ENCODE measurements around the gene TTC27.
"Not testable (repeated sequence)": the region's sequence is repeated elsewhere in the genome, so short reads cannot be mapped to it uniquely, and the experiment has no call there.

The TTC27 gene

GRCh38 chr2:32807662-32808061, 179.8 kb downstream of the TTC27 start:
- no peak for DNase-seq (ENCODE audit: low read depth)

GRCh38 chr2:32810909-32811495, 183.2 kb downstream of the TTC27 start:
- no peak for DNase-seq (ENCODE audit: low read depth)

- DNase-seq (ENCODE audit: low read depth) = no peak
Observed at GRCh38 chr2:32811696-32812095, 183.8 kb downstream of the TTC27 start.

GRCh38 chr2:32812316-32812715, 184.5 kb downstream of the TTC27 start:
- no peak for DNase-seq (ENCODE audit: low read depth)

- no peak for DNase-seq (ENCODE audit: low read depth)
Observed at GRCh38 chr2:32820088-32820487, 192.2 kb downstream of the TTC27 start.

- DNase-seq (ENCODE audit: low read depth) = no peak
Observed at GRCh38 chr2:32820701-32821100, 192.9 kb downstream of the TTC27 start.

GRCh38 chr2:32824070-32824809, 196.4 kb downstream of the TTC27 start:
- no peak for DNase-seq (ENCODE audit: low read depth)

GRCh38 chr2:32825291-32825712, 197.5 kb downstream of the TTC27 start:
- no peak for DNase-seq (ENCODE audit: low read depth)

GRCh38 chr2:32830196-32830595, 202.3 kb downstream of the TTC27 start:
- DNase-seq (ENCODE audit: low read depth) = no peak

GRCh38 chr2:32832821-32833220, 205.0 kb downstream of the TTC27 start:
- no peak for DNase-seq (ENCODE audit: low read depth)

GRCh38 chr2:32833709-32834108, 205.9 kb downstream of the TTC27 start:
- DNase-seq (ENCODE audit: low read depth) = no peak

GRCh38 chr2:32835148-32835547, 207.3 kb downstream of the TTC27 start:
- DNase-seq (ENCODE audit: low read depth) = no peak

- no peak for DNase-seq (ENCODE audit: low read depth)
Observed at GRCh38 chr2:32836933-32837332, 209.1 kb downstream of the TTC27 start.

- no peak for DNase-seq (ENCODE audit: low read depth)
Observed at GRCh38 chr2:32838418-32838817, 210.6 kb downstream of the TTC27 start.

- DNase-seq (ENCODE audit: low read depth) = no peak
Observed at GRCh38 chr2:32838949-32839348, 211.1 kb downstream of the TTC27 start.

- DNase-seq (ENCODE audit: low read depth) = no peak
Observed at GRCh38 chr2:32841931-32842898, 214.4 kb downstream of the TTC27 start.

GRCh38 chr2:32843699-32844098, 215.8 kb downstream of the TTC27 start:
- no peak for DNase-seq (ENCODE audit: low read depth)

GRCh38 chr2:32844253-32844652, 216.4 kb downstream of the TTC27 start:
- DNase-seq (ENCODE audit: low read depth) = no peak

- not testable (repeated sequence) for DNase-seq (ENCODE audit: low read depth)
Observed at GRCh38 chr2:32846274-32846673, 218.4 kb downstream of the TTC27 start.

GRCh38 chr2:32847734-32848133, 219.9 kb downstream of the TTC27 start:
- DNase-seq (ENCODE audit: low read depth) = no peak

- no peak for DNase-seq (ENCODE audit: low read depth)
Observed at GRCh38 chr2:32849456-32850194, 221.8 kb downstream of the TTC27 start.

Measured in activated T-cell treated with anti-CD3 and anti-CD28 coated beads for 48 hours (primary cell).